Cardiac septum (tissue), 1 donor: Measurements from ENCODE around the gene KAZN. TPM values are rescaled to one million over a fixed set of nuclear protein-coding genes. Genes with fewer than 3 reads are reported as not detected.

Experiments
- DNase-seq: peaks from one replicate; pipeline ENCODE4 v3.0.0-alpha.2; 2020; ENCODE audit warnings: low spot score
- intact Hi-C: fragments of 100-400 bp; cut with DNase I; formaldehyde crosslinking; loops from one replicate; pipeline ENCODE4 v1.14.0; 2022
- total RNA-seq: library from RNA; stranded (reverse); fragmentation: NEBNext Ultra II Directional; extraction: Animal tissue kit (Norgen Biotek cat#: 25700); gene quantifications from one replicate; pipeline ENCODE4 v1.2.1, GENCODE V29; 2021
- donor health status: DM: no; HTN: no; CAD: no.

KAZN gene
- total RNA-seq, 1 donor from 2014 or later, result 3.1 TPM

GRCh38 chr1:15107911-15108310 is 509.4 kb downstream of the KAZN start:
- intact Hi-C loops, result no loop called here

GRCh38 chr1:15110128-15110866 is 511.8 kb downstream of the KAZN start:
- intact Hi-C loops, result no loop called here
- DNase-seq, result no peak

More at GRCh38 chr1:15107911-15108310, 509.4 kb downstream of the KAZN start:
- no peak for DNase-seq

GRCh38 chr1:15110867-15111230 is 512.4 kb downstream of the KAZN start:
- intact Hi-C loops, result no loop called here
- DNase-seq, result no peak

GRCh38 chr1:15113146-15113545 is 514.7 kb downstream of the KAZN start:
- intact Hi-C loops, result no loop called here
- no peak for DNase-seq

GRCh38 chr1:15114884-15115283 is 516.4 kb downstream of the KAZN start:
- DNase-seq, result no peak
- intact Hi-C loops, result no loop called here

GRCh38 chr1:15115542-15116330 is 517.3 kb downstream of the KAZN start:
- no peak for DNase-seq
- intact Hi-C loops, result no loop called here

- no peak for DNase-seq
Measured at GRCh38 chr1:15116966-15117365, 518.5 kb downstream of the KAZN start.

GRCh38 chr1:15117671-15118325 is 519.3 kb downstream of the KAZN start:
- no peak for DNase-seq
- intact Hi-C loops, result no loop called here

More at GRCh38 chr1:15116966-15117365, 518.5 kb downstream of the KAZN start:
- intact Hi-C loops, result no loop called here

- no peak for DNase-seq
- intact Hi-C loops, result no loop called here
Measured at GRCh38 chr1:15118579-15118978, 520.1 kb downstream of the KAZN start.

- intact Hi-C loops, result no loop called here
Measured at GRCh38 chr1:15120251-15120945, 521.9 kb downstream of the KAZN start.

GRCh38 chr1:15122331-15122730 is 523.8 kb downstream of the KAZN start:
- no peak for DNase-seq
- intact Hi-C loops, result no loop called here

More at GRCh38 chr1:15120251-15120945, 521.9 kb downstream of the KAZN start:
- no peak for DNase-seq

- intact Hi-C loops, result no loop called here
Measured at GRCh38 chr1:15123270-15123669, 524.8 kb downstream of the KAZN start.

GRCh38 chr1:15123925-15124324 is 525.4 kb downstream of the KAZN start:
- no peak for DNase-seq
- intact Hi-C loops, result no loop called here

More at GRCh38 chr1:15123270-15123669, 524.8 kb downstream of the KAZN start:
- DNase-seq, result no peak

GRCh38 chr1:15124362-15125100 is 526.0 kb downstream of the KAZN start:
- DNase-seq, result no peak
- intact Hi-C loops, result loop anchor here (5.0 kb wide), 1 partner anchor 308 kb away; no protein-coding TSS in a partner anchor

GRCh38 chr1:15125101-15125745 is 526.7 kb downstream of the KAZN start:
- intact Hi-C loops, result loop anchor here (5.0 kb wide), 1 partner anchor 307 kb away; no protein-coding TSS in a partner anchor

GRCh38 chr1:15128077-15128476 is 529.6 kb downstream of the KAZN start:
- DNase-seq, result no peak
- intact Hi-C loops, result loop anchor here (1.0 to 5.0 kb wide), 3 partner anchors 144 to 304 kb away; no protein-coding TSS in a partner anchor

More at GRCh38 chr1:15125101-15125745, 526.7 kb downstream of the KAZN start:
- DNase-seq, result no peak

GRCh38 chr1:15128520-15129313 is 530.2 kb downstream of the KAZN start:
- no peak for DNase-seq
- intact Hi-C loops, result loop anchor here (1.0 to 5.0 kb wide), 3 partner anchors 144 to 304 kb away; no protein-coding TSS in a partner anchor
